ENCODE results near the gene EXOC2.

EXOC2 gene

DNA sequence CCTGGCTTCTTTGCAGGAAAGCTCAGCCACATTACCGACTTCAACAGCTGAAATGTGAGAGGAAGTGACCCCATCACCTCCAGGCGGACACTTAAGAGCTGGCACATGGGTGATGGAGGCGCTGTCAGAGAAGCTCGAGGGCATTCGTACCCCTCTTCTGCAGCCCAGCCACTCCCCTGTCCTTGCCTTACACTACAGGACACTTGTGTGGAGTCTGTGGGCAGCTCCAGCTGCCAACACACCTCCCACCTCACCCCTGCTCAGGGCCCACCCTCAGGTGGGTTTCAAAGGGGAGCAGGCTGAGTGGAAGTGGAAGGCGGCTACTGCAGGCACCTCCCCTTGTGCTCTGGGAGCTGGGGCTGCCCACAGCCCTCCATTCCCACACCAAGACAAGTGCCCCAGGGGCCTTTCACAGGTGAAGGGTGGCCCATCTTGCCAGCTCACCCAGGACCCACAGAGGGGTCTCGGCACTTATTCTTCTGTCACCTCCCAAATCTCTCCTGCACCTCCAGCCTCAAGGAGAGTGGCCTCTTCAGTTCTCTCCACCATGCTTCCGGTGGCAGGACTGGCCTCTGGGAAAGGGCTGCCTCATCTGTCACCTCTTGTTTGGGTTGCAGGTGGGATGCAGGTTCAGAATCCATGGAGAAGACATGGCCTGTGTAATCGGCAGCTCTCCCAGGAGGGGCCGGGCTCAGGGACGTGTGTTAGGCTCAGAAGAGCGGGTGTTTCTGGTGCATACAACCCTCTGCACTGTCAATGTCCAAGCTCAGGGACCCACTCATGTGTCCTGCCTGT lies 251.6 kb downstream of the EXOC2 start:
- peak; percentile 57 for DNase-seq

DNA sequence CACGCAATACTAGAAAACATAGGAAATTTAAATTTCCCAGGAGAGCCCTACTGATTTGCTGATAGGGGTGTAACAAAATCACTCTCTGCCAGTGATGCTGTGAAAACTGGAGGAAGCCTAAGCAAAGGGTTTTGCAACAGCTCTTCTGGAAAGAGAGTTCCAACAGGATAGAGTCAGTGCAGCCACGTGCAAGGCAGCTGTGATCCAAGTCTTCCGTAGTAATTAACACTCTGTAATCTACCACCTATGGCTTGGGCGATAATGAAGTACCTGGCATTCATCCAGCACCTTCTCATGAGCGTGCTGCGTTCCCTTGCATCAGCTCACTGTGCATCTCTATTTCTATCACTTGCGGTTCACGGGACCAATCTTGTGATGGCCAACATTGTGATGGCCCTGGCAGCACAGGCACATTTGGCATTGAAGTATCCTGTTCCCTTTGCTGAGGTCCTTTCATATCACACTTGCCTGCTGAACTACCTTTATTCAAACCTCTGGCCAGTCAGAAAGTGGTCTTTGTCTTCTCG lies 253.2 kb downstream of the EXOC2 start:
- DNase-seq, result peak; percentile 51

DNA sequence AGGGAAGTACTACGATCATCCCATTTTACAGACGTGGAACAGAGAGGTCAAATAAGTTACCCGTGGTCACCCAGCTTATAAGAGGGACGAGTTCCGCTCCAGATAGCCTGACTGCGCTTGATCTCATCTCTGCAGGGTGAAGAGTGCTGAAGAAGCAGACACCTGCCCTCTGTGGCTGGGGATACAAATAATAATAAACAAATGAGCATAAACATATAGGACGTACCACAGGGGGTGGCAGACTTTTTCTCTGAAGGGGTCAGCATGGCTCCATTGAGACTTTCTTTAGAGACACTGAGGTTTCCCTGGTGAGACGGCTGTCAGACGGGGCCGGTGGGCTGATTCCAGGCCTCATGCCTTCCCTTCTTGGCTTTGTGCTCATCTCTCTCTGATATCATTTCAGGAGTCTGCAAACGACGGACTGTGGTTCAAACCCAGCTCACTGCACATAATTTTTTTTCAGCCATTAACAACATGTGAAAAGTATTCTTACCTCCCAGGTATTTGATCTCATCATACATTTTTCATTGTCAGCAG lies 254.2 kb downstream of the EXOC2 start:
- peak; percentile 42 for DNase-seq

DNA sequence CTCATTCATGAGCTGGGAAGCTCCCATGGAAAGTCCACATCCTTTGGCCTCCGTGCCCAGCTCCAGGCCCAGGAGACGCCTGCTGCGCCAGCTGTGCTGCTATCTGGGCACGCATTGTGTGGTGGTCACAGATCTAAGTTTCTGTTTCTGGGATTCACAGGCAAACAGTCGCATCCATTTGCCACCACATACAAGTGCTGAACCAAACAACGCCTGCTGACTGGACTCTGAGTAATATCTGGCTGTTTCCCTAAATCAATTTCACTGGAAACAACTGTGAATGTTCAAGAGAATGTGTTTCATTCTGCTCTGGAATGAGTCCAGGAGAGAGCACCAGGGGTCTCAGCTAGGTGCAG lies 255.9 kb downstream of the EXOC2 start:
- DNase-seq, result peak; percentile 47

DNA sequence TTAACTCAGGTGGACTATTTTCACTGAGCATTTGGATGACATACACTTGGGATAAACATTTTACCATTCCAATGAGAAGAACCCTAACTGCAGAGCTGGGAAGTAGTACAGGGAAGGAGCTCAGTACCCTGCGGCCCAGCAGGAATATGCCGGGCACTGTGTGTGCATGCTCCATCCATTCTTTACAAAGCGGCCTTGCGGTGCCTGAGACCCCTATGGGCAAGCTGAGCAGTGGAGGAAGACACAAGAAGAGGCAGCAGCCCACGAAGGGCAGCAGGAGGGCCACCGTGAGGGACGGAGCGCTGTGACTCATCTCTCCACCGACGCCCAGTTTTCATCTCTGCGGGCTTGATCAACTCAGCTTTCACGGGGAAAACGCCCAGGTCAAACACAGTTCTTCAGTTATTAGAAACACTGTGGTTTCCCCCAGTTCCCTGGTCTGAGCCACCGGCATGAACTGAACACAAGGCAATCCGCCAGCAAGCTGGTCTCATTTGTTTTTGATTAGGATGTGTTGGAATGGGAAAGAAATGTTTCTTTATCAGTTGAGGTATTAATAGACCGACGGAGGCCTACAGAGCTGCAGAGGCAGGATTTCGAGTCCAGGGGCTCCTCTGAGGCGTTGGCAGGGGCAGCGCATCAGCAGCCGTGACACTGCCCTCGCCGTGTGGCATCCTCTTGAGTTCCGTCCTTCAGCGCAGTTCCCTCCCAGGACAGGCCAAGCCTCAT lies 256.5 kb downstream of the EXOC2 start:
- DNase-seq, result peak; percentile 52

DNA sequence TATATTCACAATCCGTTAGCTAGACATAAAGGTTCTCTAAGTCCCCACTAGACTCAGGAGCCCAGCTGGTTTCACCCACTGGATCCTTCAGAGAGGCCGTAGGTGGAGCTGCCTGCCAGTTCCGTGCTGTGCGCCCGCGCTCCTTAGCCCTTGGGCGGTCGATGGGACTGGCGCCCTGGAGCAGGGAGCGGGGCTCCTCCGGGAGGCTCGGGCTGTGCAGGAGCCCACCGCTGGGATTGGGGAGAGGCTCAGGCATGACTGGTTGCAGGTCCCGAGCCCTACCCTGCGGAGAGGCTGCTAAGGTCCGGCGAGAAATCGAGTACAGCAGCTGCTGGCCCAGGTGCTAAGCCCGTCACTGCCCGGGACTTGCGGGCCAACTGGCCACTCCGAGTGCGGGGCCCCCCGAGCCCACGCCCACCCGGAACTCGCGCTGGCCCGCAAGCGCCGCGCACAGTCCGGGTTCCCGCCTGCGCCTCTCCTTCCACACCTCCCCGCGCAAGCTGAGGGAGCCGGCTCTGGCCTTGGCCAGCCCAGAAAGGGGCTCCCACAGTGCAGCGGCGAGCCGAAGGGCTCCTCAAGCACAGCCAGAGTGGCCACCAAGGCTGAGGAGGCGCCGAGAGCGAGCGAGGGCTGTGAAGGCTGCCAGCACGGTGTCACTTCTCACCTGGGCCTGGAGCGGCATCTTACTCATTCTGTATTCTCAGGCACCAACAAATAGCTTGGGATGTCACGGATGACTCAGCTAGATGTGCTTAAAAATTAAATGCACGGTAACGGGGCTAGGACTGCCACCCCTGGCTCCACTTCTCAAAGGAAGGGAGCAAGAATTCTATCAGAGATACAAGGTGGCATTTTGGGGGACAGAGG lies 257.3 kb downstream of the EXOC2 start:
- peak; percentile 52 for DNase-seq

Measured in activated CD8-positive, alpha-beta memory T cell treated with anti-CD3 and anti-CD28 coated beads for 24 hours (primary cell).